Suprapubic skin (tissue), 4 donors: ENCODE data around the gene CRABP1.

ENCODE experiments used
- EP300 ChIP-seq: sonication (generic); formaldehyde crosslinking; IDR thresholded peaks from one replicate; pipeline ENCODE4 v1.6.1; 2017; ENCODE audit warnings: antibody characterized with exemption
- POLR2A ChIP-seq, 2 donors: fragments of 450-650 bp; IDR thresholded peaks; one replicate each; pipeline ENCODE4 v1.6.1; 2017; ENCODE audit warnings: antibody characterized with exemption in 2 of 2, mild to moderate bottlenecking in 2 of 2, moderate library complexity in 2 of 2
- POLR2AphosphoS5 ChIP-seq, 3 donors: sonication (generic); formaldehyde crosslinking; IDR thresholded peaks; one replicate each; pipeline ENCODE4 v1.6.1; 2017; ENCODE audit warnings: antibody characterized with exemption in 3 of 3
- TF ChIP-seq, protein P1 (sequence below), 2 donors: fragments of 200-600 bp in 1 of 2; fragments of 450-650 bp in 1 of 2; sonication (generic) in 1 of 2; IDR thresholded peaks; one replicate each; pipeline ENCODE4 v1.5.1; 2016 to 2019; ENCODE audit warnings: antibody characterized with exemption in 2 of 2, mild to moderate bottlenecking in 1 of 2, moderate library complexity in 1 of 2

DNA sequence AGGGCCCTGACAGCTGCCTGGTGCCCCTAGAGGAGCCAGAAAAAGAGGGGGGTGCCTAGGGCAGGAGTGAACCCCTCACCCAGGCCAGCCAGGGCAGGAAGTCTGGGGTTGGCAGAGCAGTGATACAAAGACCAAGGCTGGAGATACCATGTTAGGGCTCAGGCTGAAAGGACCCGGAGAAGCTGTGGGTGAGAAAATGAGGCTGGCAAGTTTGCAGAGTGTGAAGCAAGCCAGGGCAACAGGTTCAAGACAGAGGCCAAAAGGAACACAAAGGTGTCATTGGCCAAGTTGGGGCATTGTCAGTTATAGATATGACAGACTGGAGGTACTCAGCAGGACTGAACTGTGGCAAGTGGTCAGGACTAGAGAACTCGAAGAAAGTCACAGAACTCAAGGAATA lies 57.2 kb downstream of the CRABP1 start:
- TF ChIP-seq, protein P1, sequence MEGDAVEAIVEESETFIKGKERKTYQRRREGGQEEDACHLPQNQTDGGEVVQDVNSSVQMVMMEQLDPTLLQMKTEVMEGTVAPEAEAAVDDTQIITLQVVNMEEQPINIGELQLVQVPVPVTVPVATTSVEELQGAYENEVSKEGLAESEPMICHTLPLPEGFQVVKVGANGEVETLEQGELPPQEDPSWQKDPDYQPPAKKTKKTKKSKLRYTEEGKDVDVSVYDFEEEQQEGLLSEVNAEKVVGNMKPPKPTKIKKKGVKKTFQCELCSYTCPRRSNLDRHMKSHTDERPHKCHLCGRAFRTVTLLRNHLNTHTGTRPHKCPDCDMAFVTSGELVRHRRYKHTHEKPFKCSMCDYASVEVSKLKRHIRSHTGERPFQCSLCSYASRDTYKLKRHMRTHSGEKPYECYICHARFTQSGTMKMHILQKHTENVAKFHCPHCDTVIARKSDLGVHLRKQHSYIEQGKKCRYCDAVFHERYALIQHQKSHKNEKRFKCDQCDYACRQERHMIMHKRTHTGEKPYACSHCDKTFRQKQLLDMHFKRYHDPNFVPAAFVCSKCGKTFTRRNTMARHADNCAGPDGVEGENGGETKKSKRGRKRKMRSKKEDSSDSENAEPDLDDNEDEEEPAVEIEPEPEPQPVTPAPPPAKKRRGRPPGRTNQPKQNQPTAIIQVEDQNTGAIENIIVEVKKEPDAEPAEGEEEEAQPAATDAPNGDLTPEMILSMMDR (IDR thresholded peaks at IDR 0.05) = no peak
- no peak for TF ChIP-seq POLR2A (IDR thresholded peaks at IDR 0.05)
- TF ChIP-seq POLR2AphosphoS5 (IDR thresholded peaks at IDR 0.05) = no peak
- TF ChIP-seq EP300 = no peak
